ENCODE data around the gene ARG2.
A peak's percentile ranks its signal among the peaks of the same experiment; 100 is the strongest.

Gene ARG2

GRCh38 chr14:67695394-67695949, 75.8 kb downstream of the ARG2 start, which contains the start of gene RDH11:
TSS of gene RDH11 (minus strand) at chr14:67695764. CDS start at chr14:67695703, 61 bp downstream.
- peak; percentile 79 for DNase-seq

DNA sequence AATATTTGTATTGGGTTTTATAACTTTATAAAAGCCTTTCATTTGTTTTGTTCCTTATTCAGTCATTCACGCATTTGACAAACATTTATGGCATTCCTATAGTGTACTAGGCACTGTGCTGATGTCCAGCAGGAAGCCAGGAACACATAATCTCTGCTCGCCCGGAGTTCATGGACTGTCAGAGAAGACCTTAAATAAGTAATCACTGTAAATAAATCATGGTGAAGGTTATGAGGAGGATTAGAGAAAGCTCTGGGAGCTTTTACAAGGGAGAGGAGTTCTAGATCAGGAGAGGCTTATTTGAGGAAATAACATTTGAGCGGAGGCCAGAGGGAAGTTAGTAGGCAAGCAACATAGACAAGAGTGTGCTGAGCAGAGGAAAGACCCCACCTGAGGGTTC, 77.3 kb downstream of the ARG2 start:
- DNase-seq = no peak

DNA sequence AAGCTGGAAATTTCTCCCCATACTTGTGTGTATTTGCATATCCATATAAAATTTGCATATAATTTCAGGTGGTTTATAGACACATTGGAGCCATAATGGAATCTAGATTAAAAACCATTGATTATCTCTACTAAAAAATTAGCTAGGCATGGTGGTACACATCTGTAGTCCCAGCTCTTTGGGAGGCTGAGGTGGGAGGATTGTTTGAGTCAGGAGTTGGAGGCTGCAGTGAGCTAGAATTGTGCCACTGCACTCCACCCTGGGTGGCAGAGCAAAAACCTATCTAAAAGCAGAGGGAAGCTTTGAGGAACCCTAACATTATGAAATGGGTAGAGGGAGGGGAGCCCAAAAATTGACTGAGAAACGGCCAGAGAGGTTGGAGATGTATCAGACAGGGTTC, 78.5 kb downstream of the ARG2 start:
- DNase-seq = no peak
